AG09319 (cell line): ENCODE results near the gene RELCH.

ENCODE experiments used
- DNase-seq: peaks from one replicate; pipeline ENCODE4 v3.0.0-alpha.2; 2010; ENCODE audit warnings: low read depth; ENCODE audit errors: extremely low read depth
- CTCF ChIP-seq: IDR thresholded peaks from 2 replicates; pipeline ENCODE4 v1.5.1; 2011; ENCODE audit warnings: low read depth, mild to moderate bottlenecking, inconsistent platforms, low read length, moderate library complexity

RELCH gene

GRCh38 chr18:62196079-62196478 lies 9.0 kb downstream of the RELCH start:
- TF ChIP-seq CTCF, result no peak
- no peak for DNase-seq

GRCh38 chr18:62196980-62197379 lies 9.9 kb downstream of the RELCH start:
- TF ChIP-seq CTCF, result no peak
- no peak for DNase-seq

GRCh38 chr18:62198259-62198658 lies 11.2 kb downstream of the RELCH start:
- no peak for DNase-seq
- no peak for TF ChIP-seq CTCF

- DNase-seq, result no peak
These were observed 12.6 kb downstream of the RELCH start for GRCh38 chr18:62199629-62200028.

GRCh38 chr18:62200121-62200914 lies 13.3 kb downstream of the RELCH start:
- TF ChIP-seq CTCF, result no peak
- DNase-seq, result no peak

More at GRCh38 chr18:62199629-62200028, 12.6 kb downstream of the RELCH start:
- TF ChIP-seq CTCF, result no peak

GRCh38 chr18:62201870-62202269 lies 14.8 kb downstream of the RELCH start:
- TF ChIP-seq CTCF, result no peak
- DNase-seq, result no peak

- no peak for TF ChIP-seq CTCF
- no peak for DNase-seq
These were observed 18.8 kb downstream of the RELCH start for GRCh38 chr18:62205824-62206223.
